ENCODE results near the gene PHYHIPL.

DNA sequence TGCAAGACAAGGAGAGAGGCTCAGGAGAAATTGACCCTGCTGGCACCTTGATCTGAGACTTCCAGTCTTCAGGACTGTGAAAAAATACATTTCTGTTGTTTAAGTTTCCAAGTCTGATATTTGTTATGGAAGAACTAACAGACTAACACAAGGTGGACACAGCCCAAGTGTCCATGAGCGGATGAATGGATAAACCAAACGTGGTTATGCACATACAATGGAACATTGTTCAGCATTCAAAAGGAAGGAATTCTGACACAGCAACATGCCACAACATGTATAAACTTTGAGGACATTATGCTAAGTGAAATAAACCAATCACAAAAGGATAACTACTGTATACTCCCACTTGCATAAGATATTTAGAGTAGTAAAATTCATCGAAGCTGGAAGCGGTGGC lies 109.4 kb downstream of the PHYHIPL start:
- TF ChIP-seq MXI1 (IDR thresholded peaks at IDR 0.05; ENCODE audit: borderline replicate concordance, low read depth, low read length) (no peak), SMC3 (IDR thresholded peaks at IDR 0.05; ENCODE audit: low read depth, low read length) (no peak), BHLHE40 (IDR thresholded peaks at IDR 0.05; ENCODE audit: low read depth, low read length) (no peak), RFX5 (IDR thresholded peaks at IDR 0.05; ENCODE audit: low read depth, low read length) (no peak), POLR2A (IDR thresholded peaks at IDR 0.05; ENCODE audit: low read depth, low read length) (no peak), RAD21 (IDR thresholded peaks at IDR 0.05; ENCODE audit: low read length) (no peak), FOS (IDR thresholded peaks at IDR 0.05; ENCODE audit: low read depth, low read length) (no peak)
- TF ChIP-seq, protein P1, sequence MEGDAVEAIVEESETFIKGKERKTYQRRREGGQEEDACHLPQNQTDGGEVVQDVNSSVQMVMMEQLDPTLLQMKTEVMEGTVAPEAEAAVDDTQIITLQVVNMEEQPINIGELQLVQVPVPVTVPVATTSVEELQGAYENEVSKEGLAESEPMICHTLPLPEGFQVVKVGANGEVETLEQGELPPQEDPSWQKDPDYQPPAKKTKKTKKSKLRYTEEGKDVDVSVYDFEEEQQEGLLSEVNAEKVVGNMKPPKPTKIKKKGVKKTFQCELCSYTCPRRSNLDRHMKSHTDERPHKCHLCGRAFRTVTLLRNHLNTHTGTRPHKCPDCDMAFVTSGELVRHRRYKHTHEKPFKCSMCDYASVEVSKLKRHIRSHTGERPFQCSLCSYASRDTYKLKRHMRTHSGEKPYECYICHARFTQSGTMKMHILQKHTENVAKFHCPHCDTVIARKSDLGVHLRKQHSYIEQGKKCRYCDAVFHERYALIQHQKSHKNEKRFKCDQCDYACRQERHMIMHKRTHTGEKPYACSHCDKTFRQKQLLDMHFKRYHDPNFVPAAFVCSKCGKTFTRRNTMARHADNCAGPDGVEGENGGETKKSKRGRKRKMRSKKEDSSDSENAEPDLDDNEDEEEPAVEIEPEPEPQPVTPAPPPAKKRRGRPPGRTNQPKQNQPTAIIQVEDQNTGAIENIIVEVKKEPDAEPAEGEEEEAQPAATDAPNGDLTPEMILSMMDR (conservative IDR thresholded peaks at IDR 0.05; ENCODE audit: low read depth, low read length), result no peak
- TF ChIP-seq, protein P2, sequence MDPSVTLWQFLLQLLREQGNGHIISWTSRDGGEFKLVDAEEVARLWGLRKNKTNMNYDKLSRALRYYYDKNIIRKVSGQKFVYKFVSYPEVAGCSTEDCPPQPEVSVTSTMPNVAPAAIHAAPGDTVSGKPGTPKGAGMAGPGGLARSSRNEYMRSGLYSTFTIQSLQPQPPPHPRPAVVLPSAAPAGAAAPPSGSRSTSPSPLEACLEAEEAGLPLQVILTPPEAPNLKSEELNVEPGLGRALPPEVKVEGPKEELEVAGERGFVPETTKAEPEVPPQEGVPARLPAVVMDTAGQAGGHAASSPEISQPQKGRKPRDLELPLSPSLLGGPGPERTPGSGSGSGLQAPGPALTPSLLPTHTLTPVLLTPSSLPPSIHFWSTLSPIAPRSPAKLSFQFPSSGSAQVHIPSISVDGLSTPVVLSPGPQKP (IDR thresholded peaks at IDR 0.05; ENCODE audit: borderline replicate concordance, low read depth, low read length), result no peak
- TF ChIP-seq, protein P3, sequence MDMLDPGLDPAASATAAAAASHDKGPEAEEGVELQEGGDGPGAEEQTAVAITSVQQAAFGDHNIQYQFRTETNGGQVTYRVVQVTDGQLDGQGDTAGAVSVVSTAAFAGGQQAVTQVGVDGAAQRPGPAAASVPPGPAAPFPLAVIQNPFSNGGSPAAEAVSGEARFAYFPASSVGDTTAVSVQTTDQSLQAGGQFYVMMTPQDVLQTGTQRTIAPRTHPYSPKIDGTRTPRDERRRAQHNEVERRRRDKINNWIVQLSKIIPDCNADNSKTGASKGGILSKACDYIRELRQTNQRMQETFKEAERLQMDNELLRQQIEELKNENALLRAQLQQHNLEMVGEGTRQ (IDR thresholded peaks at IDR 0.05; ENCODE audit: low read depth, low read length), result no peak
